ENCODE data around the gene ISY1. TPM values are rescaled to one million over a fixed set of nuclear protein-coding genes. Genes with fewer than 3 reads are reported as not detected.

The ISY1 gene
- total RNA-seq, 1 experiment from 2014 or later = 62.3 TPM

DNA sequence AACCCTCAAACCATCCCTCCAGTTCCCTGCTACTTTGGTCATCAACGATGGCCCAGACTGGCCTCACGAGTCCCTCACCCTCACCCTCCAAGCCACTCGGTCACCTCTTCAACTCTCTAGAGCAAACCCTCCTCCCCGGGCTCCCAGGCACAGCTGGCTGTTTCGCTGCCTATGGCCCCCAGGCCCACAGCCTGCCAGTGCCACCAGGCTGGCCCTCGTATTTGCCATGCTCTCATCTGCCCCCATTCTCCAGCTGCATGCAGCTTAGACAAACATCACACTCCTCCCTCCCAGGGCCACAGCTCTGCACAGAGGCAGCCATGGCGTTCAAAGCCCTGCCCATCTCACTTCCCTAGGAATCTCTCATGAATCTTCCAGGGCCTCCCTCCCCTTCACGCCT is 53.1 kb downstream of the ISY1 start:
- no peaks in the 10 kb centered on the region for H3K27me3 ChIP-seq (ENCODE audit: insufficient read depth, low read depth)
- DNase-seq = no peak
- no TSS peak for BruUV-seq (replicated peaks)
- intact Hi-C loops (cut with micrococcal nuclease; ENCODE audit: unreplicated experiment) = no loop called here
- ChIA-PET POLR2A (ENCODE audit: unreplicated experiment) (no interaction called here), CTCF (no interaction called here)
- H3K36me3 ChIP-seq (ENCODE audit: low read depth) = no peaks in the 10 kb centered on the region
- H4K20me1 ChIP-seq (ENCODE audit: insufficient read depth) = peaks cover 38% of the 10 kb centered on the region
- TF ChIP-seq, protein P1, sequence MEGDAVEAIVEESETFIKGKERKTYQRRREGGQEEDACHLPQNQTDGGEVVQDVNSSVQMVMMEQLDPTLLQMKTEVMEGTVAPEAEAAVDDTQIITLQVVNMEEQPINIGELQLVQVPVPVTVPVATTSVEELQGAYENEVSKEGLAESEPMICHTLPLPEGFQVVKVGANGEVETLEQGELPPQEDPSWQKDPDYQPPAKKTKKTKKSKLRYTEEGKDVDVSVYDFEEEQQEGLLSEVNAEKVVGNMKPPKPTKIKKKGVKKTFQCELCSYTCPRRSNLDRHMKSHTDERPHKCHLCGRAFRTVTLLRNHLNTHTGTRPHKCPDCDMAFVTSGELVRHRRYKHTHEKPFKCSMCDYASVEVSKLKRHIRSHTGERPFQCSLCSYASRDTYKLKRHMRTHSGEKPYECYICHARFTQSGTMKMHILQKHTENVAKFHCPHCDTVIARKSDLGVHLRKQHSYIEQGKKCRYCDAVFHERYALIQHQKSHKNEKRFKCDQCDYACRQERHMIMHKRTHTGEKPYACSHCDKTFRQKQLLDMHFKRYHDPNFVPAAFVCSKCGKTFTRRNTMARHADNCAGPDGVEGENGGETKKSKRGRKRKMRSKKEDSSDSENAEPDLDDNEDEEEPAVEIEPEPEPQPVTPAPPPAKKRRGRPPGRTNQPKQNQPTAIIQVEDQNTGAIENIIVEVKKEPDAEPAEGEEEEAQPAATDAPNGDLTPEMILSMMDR (conservative IDR thresholded peaks at IDR 0.05) = no peak
- H3K4me2 ChIP-seq = no peak overlapping the region
- H2AFZ ChIP-seq = no peak overlapping the region
- no peaks in the 10 kb centered on the region for H3K9me2 ChIP-seq (ENCODE audit: insufficient read depth)
- no peaks in the 10 kb centered on the region for H3K4me1 ChIP-seq (replicated peaks; ENCODE audit: insufficient read depth)
- H3K79me2 ChIP-seq (ENCODE audit: low read depth) = no peaks in the 10 kb centered on the region
- H3K27ac ChIP-seq = no peak overlapping the region
- H3F3A ChIP-seq (ENCODE audit: insufficient read depth, low read depth) = no peaks in the 10 kb centered on the region
- no peak overlapping the region for H3K4me3 ChIP-seq
- H3K9me3 ChIP-seq (ENCODE audit: insufficient read depth, low read depth) = no peaks in the 10 kb centered on the region

DNA sequence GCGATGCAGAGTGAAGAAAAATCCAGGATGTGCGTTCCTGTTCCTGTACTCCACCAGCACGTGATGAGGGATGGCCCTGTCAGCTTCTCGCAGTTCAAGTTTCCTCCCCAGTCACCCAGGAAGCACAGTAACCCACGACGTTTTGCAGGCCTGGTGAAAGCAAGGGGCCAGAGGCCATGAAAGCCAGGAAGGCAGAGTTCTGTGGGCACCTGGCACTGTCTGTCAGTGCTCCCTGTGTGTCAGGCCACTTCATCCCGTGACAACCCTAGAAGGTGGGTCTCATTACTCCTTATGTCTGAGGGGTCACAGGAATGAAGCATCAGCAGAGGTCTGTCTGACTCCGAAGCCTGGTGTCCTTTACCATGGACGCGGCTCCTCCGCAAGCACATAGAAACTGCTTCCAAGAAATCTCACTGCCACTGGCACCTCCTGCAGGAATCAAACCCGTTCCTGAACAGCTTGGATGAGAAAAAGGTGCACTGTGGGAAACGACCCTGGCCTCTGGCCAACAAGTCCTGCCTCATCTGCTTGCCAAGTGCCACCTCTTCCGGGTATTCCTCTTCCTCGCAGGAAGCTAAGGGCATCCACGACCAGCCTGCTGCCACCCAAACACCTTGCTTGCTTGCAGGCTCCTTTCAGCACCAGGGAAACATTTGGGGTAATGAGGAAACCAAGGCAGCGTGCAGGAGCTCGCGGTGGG is 53.8 kb downstream of the ISY1 start:
- Histone ChIP-seq H3K27me3 (ENCODE audit: insufficient read depth, low read depth) (no peaks in the 10 kb centered on the region), H3K9me3 (ENCODE audit: insufficient read depth, low read depth) (no peaks in the 10 kb centered on the region), H3F3A (ENCODE audit: insufficient read depth, low read depth) (no peaks in the 10 kb centered on the region), H3K36me3 (ENCODE audit: low read depth) (no peaks in the 10 kb centered on the region), H3K4me2 (no peak overlapping the region), H2AFZ (no peak overlapping the region), H3K9me2 (ENCODE audit: insufficient read depth) (no peaks in the 10 kb centered on the region), H4K20me1 (ENCODE audit: insufficient read depth) (peaks cover 38% of the 10 kb centered on the region), H3K4me3 (no peak overlapping the region), H3K79me2 (ENCODE audit: low read depth) (no peaks in the 10 kb centered on the region), H3K4me1 (replicated peaks; ENCODE audit: insufficient read depth) (no peaks in the 10 kb centered on the region), H3K27ac (no peak overlapping the region)
- ChIA-PET CTCF (no interaction called here), POLR2A (ENCODE audit: unreplicated experiment) (no interaction called here)
- DNase-seq = no peak
- TF ChIP-seq, protein P1 (conservative IDR thresholded peaks at IDR 0.05) = no peak
- BruUV-seq (replicated peaks) = no TSS peak
- intact Hi-C loops (cut with micrococcal nuclease; ENCODE audit: unreplicated experiment) = no loop called here

DNA sequence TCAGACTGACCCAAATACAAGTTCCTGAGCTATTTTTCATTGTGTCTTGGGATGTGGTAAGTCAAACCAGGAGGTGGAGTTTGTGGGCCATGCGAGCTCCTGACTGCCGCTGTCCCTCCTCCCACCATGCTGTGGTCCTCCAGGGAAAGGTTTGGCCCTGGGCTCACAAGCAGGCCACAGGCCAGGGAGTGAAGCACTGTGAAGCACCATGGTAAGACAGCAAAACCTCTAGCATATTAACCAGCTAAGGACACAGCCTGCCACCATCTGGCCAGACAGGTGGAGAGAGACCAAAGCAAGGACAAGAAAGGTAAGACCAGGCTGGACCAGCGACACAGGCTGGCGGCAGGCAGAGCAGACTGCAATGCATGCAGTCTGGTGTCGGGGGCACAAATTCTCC is 54.5 kb downstream of the ISY1 start:
- no peaks in the 10 kb centered on the region for H3K9me3 ChIP-seq (ENCODE audit: insufficient read depth, low read depth)
- CTCF ChIA-PET = no interaction called here
- no peak overlapping the region for H3K4me2 ChIP-seq
- H3K36me3 ChIP-seq (ENCODE audit: low read depth) = no peaks in the 10 kb centered on the region
- no peak for DNase-seq
- no peak overlapping the region for H3K27ac ChIP-seq
- H4K20me1 ChIP-seq (ENCODE audit: insufficient read depth) = peaks cover 38% of the 10 kb centered on the region
- H3K27me3 ChIP-seq (ENCODE audit: insufficient read depth, low read depth) = no peaks in the 10 kb centered on the region
- no peaks in the 10 kb centered on the region for H3F3A ChIP-seq (ENCODE audit: insufficient read depth, low read depth)
- no peak overlapping the region for H3K4me3 ChIP-seq
- no peaks in the 10 kb centered on the region for H3K9me2 ChIP-seq (ENCODE audit: insufficient read depth)
- POLR2A ChIA-PET (ENCODE audit: unreplicated experiment) = interaction anchor here (0.7 kb wide), 1 partner anchor 112 kb away, joined by 3 read pairs; no protein-coding TSS in a partner anchor
- TF ChIP-seq, protein P1 (conservative IDR thresholded peaks at IDR 0.05) = no peak
- TF ChIP-seq EZH2 (IDR thresholded peaks at IDR 0.05; ENCODE audit: low read depth) = no peak
- no TSS peak for BruUV-seq (replicated peaks)
- H3K79me2 ChIP-seq (ENCODE audit: low read depth) = no peaks in the 10 kb centered on the region
- no peak overlapping the region for H2AFZ ChIP-seq
- intact Hi-C loops (cut with micrococcal nuclease; ENCODE audit: unreplicated experiment) = no loop called here
- H3K4me1 ChIP-seq (replicated peaks; ENCODE audit: insufficient read depth) = no peaks in the 10 kb centered on the region
